WTC11 (cell line): ENCODE data around the gene ACACA. TPM values are rescaled to one million over a fixed set of nuclear protein-coding genes. Genes with fewer than 3 reads are reported as not detected.
A peak's percentile ranks its signal among the peaks of the same experiment; 100 is the strongest.

Experiments
- ATAC-seq: fragments of 200-7000 bp; cut with Tn5 transposase; 2 replicates; pipeline ENCODE4 v1.10.0; 2021; ENCODE audit warnings: mild to moderate bottlenecking, moderate library complexity
- CTCF ChIA-PET: fragments of 300-600 bp; sonication (Branson Sonifier 250); formaldehyde crosslinking; loops from one replicate; lab custom pipeline; 2021; ENCODE audit warnings: antibody characterized with exemption; lab: Charles Lee
- POLR2A ChIA-PET: fragments of 350-600 bp; sonication (Branson Sonifier 250); formaldehyde crosslinking; loops from one replicate; lab custom pipeline; 2021; ENCODE audit warnings: antibody characterized with exemption; lab: Charles Lee
- DNase-seq: peaks from one replicate; pipeline ENCODE4 v3.0.0; 2021; ENCODE audit warnings: low spot score
- H3K27ac Mint-ChIP-seq: 2 replicates; pipeline ENCODE4 v1.8.0; 2021; ENCODE audit warnings: mixed read lengths
- H3K27me3 Mint-ChIP-seq: 2 replicates; pipeline ENCODE4 v1.8.0; 2021; ENCODE audit warnings: low read depth, mild to moderate bottlenecking, moderate library complexity, mixed read lengths
- H3K36me3 Mint-ChIP-seq: 2 replicates; pipeline ENCODE4 v1.8.0; 2021; ENCODE audit warnings: mixed read lengths
- H3K4me1 Mint-ChIP-seq: 2 replicates; pipeline ENCODE4 v1.8.0; 2022; ENCODE audit warnings: mixed read lengths
- H3K4me3 Mint-ChIP-seq: 2 replicates; pipeline ENCODE4 v1.8.0; 2021; ENCODE audit warnings: mild to moderate bottlenecking, moderate library complexity, mixed read lengths
- H3K9me3 Mint-ChIP-seq: 2 replicates; pipeline ENCODE4 v1.8.0; 2021; ENCODE audit warnings: mixed read lengths
- ATF2 ChIP-seq: sonication (generic); formaldehyde crosslinking; IDR thresholded peaks from 2 replicates; pipeline ENCODE4 v1.8.1; 2022; ENCODE audit warnings: low read depth, missing genetic modification reagents, borderline replicate concordance
- ATF3 ChIP-seq: sonication (generic); formaldehyde crosslinking; conservative IDR thresholded peaks from 2 replicates; pipeline ENCODE4 v1.8.1; 2022; ENCODE audit warnings: mild to moderate bottlenecking, missing genetic modification reagents
- E2F1 ChIP-seq: sonication (generic); formaldehyde crosslinking; IDR thresholded peaks from 2 replicates; pipeline ENCODE4 v1.8.0; 2022; ENCODE audit warnings: mild to moderate bottlenecking, missing genetic modification reagents
- ERG ChIP-seq: fragments of 250-450 bp; sonication (Bioruptor Pico); IDR thresholded peaks from 2 replicates; pipeline ENCODE4 v1.8.0; 2021; ENCODE audit warnings: mild to moderate bottlenecking
- FOXP4 ChIP-seq: sonication (generic); formaldehyde crosslinking; IDR thresholded peaks from 2 replicates; pipeline ENCODE4 v1.8.0; 2022; ENCODE audit warnings: mild to moderate bottlenecking, missing genetic modification reagents
- IRF1 ChIP-seq: sonication (generic); formaldehyde crosslinking; IDR thresholded peaks from 2 replicates; pipeline ENCODE4 v1.8.0; 2023; ENCODE audit warnings: missing genetic modification reagents
- JAZF1 ChIP-seq: fragments of 250-450 bp; sonication (Bioruptor Pico); IDR thresholded peaks from 2 replicates; pipeline ENCODE4 v1.9.0; 2021; ENCODE audit warnings: moderate library complexity, mild to moderate bottlenecking, inconsistent platforms
- KAT7 ChIP-seq: sonication (generic); formaldehyde crosslinking; IDR thresholded peaks from 2 replicates; pipeline ENCODE4 v1.8.1; 2023; ENCODE audit warnings: missing genetic modification reagents, mild to moderate bottlenecking, borderline replicate concordance
- MAX ChIP-seq: sonication (generic); formaldehyde crosslinking; IDR thresholded peaks from 2 replicates; pipeline ENCODE4 v1.8.0; 2022; ENCODE audit warnings: mild to moderate bottlenecking, missing genetic modification reagents
- MLX ChIP-seq: sonication (generic); formaldehyde crosslinking; IDR thresholded peaks from 2 replicates; pipeline ENCODE4 v1.8.1; 2023; ENCODE audit warnings: mild to moderate bottlenecking, missing genetic modification reagents, moderate library complexity
- NFATC4 ChIP-seq: fragments of 250-450 bp; sonication (Bioruptor Pico); IDR thresholded peaks from 2 replicates; pipeline ENCODE4 v1.9.0; 2021; ENCODE audit warnings: mild to moderate bottlenecking
- NFE2L1 ChIP-seq: sonication (generic); formaldehyde crosslinking; IDR thresholded peaks from 2 replicates; pipeline ENCODE4 v1.8.1; 2023; ENCODE audit warnings: missing genetic modification reagents
- SMAD4 ChIP-seq: sonication (generic); formaldehyde crosslinking; IDR thresholded peaks from 2 replicates; pipeline ENCODE4 v1.8.0; 2022; ENCODE audit warnings: mild to moderate bottlenecking, missing genetic modification reagents
- SP1 ChIP-seq: sonication (generic); formaldehyde crosslinking; conservative IDR thresholded peaks from 2 replicates; pipeline ENCODE4 v1.8.1; 2022; ENCODE audit warnings: missing genetic modification reagents
- USF2 ChIP-seq: sonication (generic); formaldehyde crosslinking; IDR thresholded peaks from 2 replicates; pipeline ENCODE4 v1.8.1; 2023; ENCODE audit warnings: mild to moderate bottlenecking, missing genetic modification reagents, moderate library complexity
- ZNF232 ChIP-seq: sonication (generic); formaldehyde crosslinking; IDR thresholded peaks from 2 replicates; pipeline ENCODE4 v1.8.0; 2022; ENCODE audit warnings: mild to moderate bottlenecking, missing genetic modification reagents
- ZNF532 ChIP-seq: fragments of 250-450 bp; sonication (Bioruptor Pico); IDR thresholded peaks from 2 replicates; pipeline ENCODE4 v1.9.0; 2021; ENCODE audit warnings: mild to moderate bottlenecking, borderline replicate concordance
- ZNF671 ChIP-seq: fragments of 250-450 bp; sonication (Bioruptor Pico); IDR thresholded peaks from 2 replicates; pipeline ENCODE4 v1.8.0; 2021; ENCODE audit warnings: mild to moderate bottlenecking
- total RNA-seq: library from RNA; stranded (reverse); gene quantifications from 3 replicates; pipeline ENCODE4 v1.2.3, GENCODE V29; 2021

The ACACA gene
- total RNA-seq, 1 experiment from 2014 or later, result 167 TPM

GRCh38 chr17:37123941-37124820 lies 282.5 kb downstream of the ACACA start:
- CTCF ChIA-PET, result interaction anchor here (1.9 kb wide), 1 partner anchor 50 kb away, joined by 10 read pairs; no protein-coding TSS in a partner anchor
- peaks cover 53% of the 10 kb centered on the region for H3K36me3 Mint-ChIP-seq

More at GRCh38 chr17:37123941-37124820, 282.5 kb downstream of the ACACA start:
- peak overlapping the region; percentile 29 for H3K27ac Mint-ChIP-seq
- DNase-seq, result no peak
- H3K27me3 Mint-ChIP-seq, result no peaks in the 10 kb centered on the region
- H3K9me3 Mint-ChIP-seq, result no peaks in the 10 kb centered on the region
- peaks cover 18% of the 10 kb centered on the region for H3K4me1 Mint-ChIP-seq
- no peak for TF ChIP-seq ATF3 (CRISPR knock-in tag)
- no peak for TF ChIP-seq MLX
- TF ChIP-seq USF2 (CRISPR knock-in tag), result no peak
- no peak for TF ChIP-seq JAZF1 (CRISPR knock-in tag)
- no peak for TF ChIP-seq MAX (CRISPR knock-in tag)
- TF ChIP-seq NFATC4 (CRISPR knock-in tag), result no peak
- TF ChIP-seq ZNF671 (CRISPR knock-in tag), result no peak
- no peak for TF ChIP-seq ZNF232 (CRISPR knock-in tag)
- TF ChIP-seq E2F1 (CRISPR knock-in tag), result no peak
- no peak for TF ChIP-seq NFE2L1 (CRISPR knock-in tag)
- no peak for TF ChIP-seq SMAD4 (CRISPR knock-in tag)
- no peak for TF ChIP-seq ATF2 (CRISPR knock-in tag)
- no peak for TF ChIP-seq IRF1 (CRISPR knock-in tag)
- no peak for TF ChIP-seq SP1
- TF ChIP-seq KAT7 (CRISPR knock-in tag), result no peak
- no peak for TF ChIP-seq FOXP4
- no peak for TF ChIP-seq ERG (CRISPR knock-in tag)
- no peak for TF ChIP-seq ZNF532 (CRISPR knock-in tag)
- ATAC-seq, result no peak
- POLR2A ChIA-PET, result no interaction called here
- H3K4me3 Mint-ChIP-seq, result no peak overlapping the region
